Measurements from ENCODE around the gene POLR1G. TPM values are rescaled to one million over a fixed set of nuclear protein-coding genes. Genes with fewer than 3 reads are reported as not detected.

Gene POLR1G, protein sequence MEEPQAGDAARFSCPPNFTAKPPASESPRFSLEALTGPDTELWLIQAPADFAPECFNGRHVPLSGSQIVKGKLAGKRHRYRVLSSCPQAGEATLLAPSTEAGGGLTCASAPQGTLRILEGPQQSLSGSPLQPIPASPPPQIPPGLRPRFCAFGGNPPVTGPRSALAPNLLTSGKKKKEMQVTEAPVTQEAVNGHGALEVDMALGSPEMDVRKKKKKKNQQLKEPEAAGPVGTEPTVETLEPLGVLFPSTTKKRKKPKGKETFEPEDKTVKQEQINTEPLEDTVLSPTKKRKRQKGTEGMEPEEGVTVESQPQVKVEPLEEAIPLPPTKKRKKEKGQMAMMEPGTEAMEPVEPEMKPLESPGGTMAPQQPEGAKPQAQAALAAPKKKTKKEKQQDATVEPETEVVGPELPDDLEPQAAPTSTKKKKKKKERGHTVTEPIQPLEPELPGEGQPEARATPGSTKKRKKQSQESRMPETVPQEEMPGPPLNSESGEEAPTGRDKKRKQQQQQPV
- total RNA-seq = 7.3 to 10.4 TPM (median 9.6 TPM) in 3 replicates
- long read RNA-seq, transcript CD3EAP-201 (3 exons, 3,286 nt) = major isoform, 15 of 27 reads
- long read RNA-seq, transcript CD3EAP-202 (3 exons, 1,830 nt) = minor isoform, 5 of 27 reads
- long read RNA-seq, partial matches to known transcripts = 5 of 27 reads
- long read RNA-seq, other reads (novel, unspliced or antisense) = 2 of 27 reads

- peak within 1 kb of the TSS; percentile 98 for H3K27ac Mint-ChIP-seq (ENCODE audit: unreplicated experiment)
- peak within 1 kb of the TSS; percentile 95 for H3K4me3 Mint-ChIP-seq (ENCODE audit: unreplicated experiment)
- peaks cover 44% of the 10 kb centered on the region for H3K4me1 Mint-ChIP-seq (ENCODE audit: low read depth)
- TF ChIP-seq, protein P1, sequence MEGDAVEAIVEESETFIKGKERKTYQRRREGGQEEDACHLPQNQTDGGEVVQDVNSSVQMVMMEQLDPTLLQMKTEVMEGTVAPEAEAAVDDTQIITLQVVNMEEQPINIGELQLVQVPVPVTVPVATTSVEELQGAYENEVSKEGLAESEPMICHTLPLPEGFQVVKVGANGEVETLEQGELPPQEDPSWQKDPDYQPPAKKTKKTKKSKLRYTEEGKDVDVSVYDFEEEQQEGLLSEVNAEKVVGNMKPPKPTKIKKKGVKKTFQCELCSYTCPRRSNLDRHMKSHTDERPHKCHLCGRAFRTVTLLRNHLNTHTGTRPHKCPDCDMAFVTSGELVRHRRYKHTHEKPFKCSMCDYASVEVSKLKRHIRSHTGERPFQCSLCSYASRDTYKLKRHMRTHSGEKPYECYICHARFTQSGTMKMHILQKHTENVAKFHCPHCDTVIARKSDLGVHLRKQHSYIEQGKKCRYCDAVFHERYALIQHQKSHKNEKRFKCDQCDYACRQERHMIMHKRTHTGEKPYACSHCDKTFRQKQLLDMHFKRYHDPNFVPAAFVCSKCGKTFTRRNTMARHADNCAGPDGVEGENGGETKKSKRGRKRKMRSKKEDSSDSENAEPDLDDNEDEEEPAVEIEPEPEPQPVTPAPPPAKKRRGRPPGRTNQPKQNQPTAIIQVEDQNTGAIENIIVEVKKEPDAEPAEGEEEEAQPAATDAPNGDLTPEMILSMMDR (IDR thresholded peaks at IDR 0.05) = no peak
- no peak for DNase-seq (ENCODE audit: low spot score)
- H3K36me3 Mint-ChIP-seq (ENCODE audit: low read depth) = peaks cover 3% of the 10 kb centered on the region
- no peaks in the 10 kb centered on the region for H3K9me3 Mint-ChIP-seq (ENCODE audit: low read depth)
- H3K27me3 Mint-ChIP-seq (ENCODE audit: low read depth) = no peaks in the 10 kb centered on the region
Observed at GRCh38 chr19:45406226-45407090, at the start of gene POLR1G. POLR1G (plus strand) TSS chr19:45406644; CDS start chr19:45406697, 53 bp downstream.

- no peak overlapping the region for H3K27ac Mint-ChIP-seq (ENCODE audit: unreplicated experiment)
- no peak for DNase-seq (ENCODE audit: low spot score)
- no peak overlapping the region for H3K4me3 Mint-ChIP-seq (ENCODE audit: unreplicated experiment)
Observed at GRCh38 chr19:45356760-45357444, 49.5 kb upstream of the POLR1G start.

GRCh38 chr19:45357445-45357783, 49.0 kb upstream of the POLR1G start:
- Mint-ChIP-seq H3K4me1 (ENCODE audit: low read depth) (no peaks in the 10 kb centered on the region), H3K27ac (ENCODE audit: unreplicated experiment) (no peak overlapping the region), H3K9me3 (ENCODE audit: low read depth) (no peaks in the 10 kb centered on the region), H3K27me3 (ENCODE audit: low read depth) (no peaks in the 10 kb centered on the region), H3K36me3 (ENCODE audit: low read depth) (peaks cover 22% of the 10 kb centered on the region), H3K4me3 (ENCODE audit: unreplicated experiment) (no peak overlapping the region)
- DNase-seq (ENCODE audit: low spot score) = no peak
- TF ChIP-seq, protein P1 (IDR thresholded peaks at IDR 0.05) = no peak

More at GRCh38 chr19:45356760-45357444, 49.5 kb upstream of the POLR1G start:
- Mint-ChIP-seq H3K9me3 (ENCODE audit: low read depth) (no peaks in the 10 kb centered on the region), H3K27me3 (ENCODE audit: low read depth) (no peaks in the 10 kb centered on the region), H3K4me1 (ENCODE audit: low read depth) (no peaks in the 10 kb centered on the region), H3K36me3 (ENCODE audit: low read depth) (peaks cover 23% of the 10 kb centered on the region)
- TF ChIP-seq, protein P1 (IDR thresholded peaks at IDR 0.05) = no peak

DNA sequence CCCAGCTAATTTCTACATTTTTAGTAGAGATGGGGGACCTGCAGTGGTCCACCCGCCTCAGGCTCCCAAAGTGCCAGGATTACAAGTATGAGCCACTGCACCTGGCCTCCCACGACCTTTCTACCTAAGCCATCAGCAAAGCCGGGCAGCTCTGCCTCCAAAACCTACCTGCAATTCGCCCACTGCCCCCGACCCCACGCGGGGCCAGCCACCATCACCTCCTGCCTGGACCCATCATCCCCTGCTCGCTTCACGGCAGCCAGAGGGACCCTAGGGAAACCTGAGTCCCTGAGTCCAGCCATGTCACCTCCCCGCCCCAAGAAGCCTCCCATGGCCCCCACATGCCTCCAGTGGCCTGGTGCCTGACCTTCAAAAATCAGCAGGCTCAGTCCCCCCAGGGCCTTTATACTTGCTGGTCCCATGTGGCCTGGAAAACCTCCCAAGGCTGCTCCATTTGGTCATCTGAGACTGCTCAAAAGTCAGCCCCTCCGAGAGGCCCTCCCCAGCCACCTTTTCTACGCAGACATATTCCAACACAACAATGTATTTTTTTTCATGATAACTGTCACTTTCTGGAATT, 48.1 kb upstream of the POLR1G start:
- no peaks in the 10 kb centered on the region for H3K4me1 Mint-ChIP-seq (ENCODE audit: low read depth)
- TF ChIP-seq, protein P1 (IDR thresholded peaks at IDR 0.05) = no peak
- H3K36me3 Mint-ChIP-seq (ENCODE audit: low read depth) = peaks cover 18% of the 10 kb centered on the region
- no peaks in the 10 kb centered on the region for H3K9me3 Mint-ChIP-seq (ENCODE audit: low read depth)
- no peak for DNase-seq (ENCODE audit: low spot score)
- H3K27me3 Mint-ChIP-seq (ENCODE audit: low read depth) = no peaks in the 10 kb centered on the region
- H3K27ac Mint-ChIP-seq (ENCODE audit: unreplicated experiment) = no peak overlapping the region
- no peak overlapping the region for H3K4me3 Mint-ChIP-seq (ENCODE audit: unreplicated experiment)

Measured in chondrocyte (in vitro differentiated cells).